RWPE2 (cell line): ENCODE measurements around the gene C20orf204.

ENCODE experiments used
- ATAC-seq: fragments of 200-7000 bp; cut with Tn5 transposase; 3 replicates; pipeline ENCODE4 v1.9.1; 2021; ENCODE audit warnings: low read depth
- DNase-seq: peaks from one replicate; pipeline ENCODE4 v3.0.0-alpha.2; 2020; ENCODE audit warnings: low spot score
- H3K27ac ChIP-seq: fragments of 450-650 bp; 2 replicates; pipeline ENCODE4 v1.5.1; 2017; ENCODE audit warnings: mild to moderate bottlenecking; ENCODE audit not compliant: poor library complexity, severe bottlenecking
- H3K27me3 ChIP-seq: fragments of 250-450 bp; sonication (Bioruptor Pico); 2 replicates; pipeline ENCODE4 v1.5.1; 2021; ENCODE audit warnings: mild to moderate bottlenecking, moderate library complexity; ENCODE audit not compliant: insufficient read depth, poor library complexity, severe bottlenecking
- H3K36me3 ChIP-seq: fragments of 250-450 bp; sonication (Bioruptor Pico); 2 replicates; pipeline ENCODE4 v1.5.1; 2020; ENCODE audit warnings: low read depth, mild to moderate bottlenecking, moderate library complexity
- H3K4me1 ChIP-seq: fragments of 250-450 bp; sonication (Bioruptor Pico); 2 replicates; pipeline ENCODE4 v1.5.1; 2021; ENCODE audit warnings: mild to moderate bottlenecking, moderate library complexity; ENCODE audit not compliant: insufficient read depth, poor library complexity, severe bottlenecking
- H3K4me3 ChIP-seq: fragments of 250-450 bp; sonication (Bioruptor Pico); 2 replicates; pipeline ENCODE4 v1.5.1; 2021; ENCODE audit warnings: mild to moderate bottlenecking, moderate library complexity; ENCODE audit not compliant: severe bottlenecking
- H3K9me3 ChIP-seq: fragments of 250-450 bp; sonication (Bioruptor Pico); 2 replicates; pipeline ENCODE4 v1.5.1; 2021; ENCODE audit warnings: mild to moderate bottlenecking, moderate library complexity; ENCODE audit not compliant: severe bottlenecking
- TF ChIP-seq, protein P1 (sequence below): fragments of 450-650 bp; IDR thresholded peaks from one replicate; pipeline ENCODE4 v1.5.1; 2017; ENCODE audit warnings: mild to moderate bottlenecking, moderate library complexity; ENCODE audit not compliant: poor library complexity, severe bottlenecking

The C20orf204 gene

DNA sequence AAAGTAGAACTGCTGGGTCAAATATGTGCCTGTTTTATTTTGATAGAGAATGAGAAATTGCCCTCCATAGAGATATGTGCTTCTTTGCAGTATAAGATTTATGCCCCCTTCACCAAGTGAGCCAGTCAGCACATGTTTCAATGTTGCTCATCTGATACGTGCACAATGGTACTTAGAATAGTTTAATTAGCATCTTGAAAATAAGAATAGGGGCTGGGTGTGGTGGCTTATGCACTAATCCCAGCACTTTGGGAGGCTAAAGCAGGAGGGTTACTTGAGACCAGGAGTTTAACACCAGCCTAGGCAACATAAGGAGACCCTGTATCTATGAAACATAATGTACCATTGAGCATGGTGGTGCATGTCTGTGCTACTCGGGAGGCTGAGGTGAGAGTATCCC, 20.3 kb upstream of the C20orf204 start:
- peaks cover 83% of the 10 kb centered on the region for H3K36me3 ChIP-seq
- no peak overlapping the region for H3K4me3 ChIP-seq
- no peak overlapping the region for H3K27ac ChIP-seq
- no peaks in the 10 kb centered on the region for H3K9me3 ChIP-seq
- TF ChIP-seq, protein P1, sequence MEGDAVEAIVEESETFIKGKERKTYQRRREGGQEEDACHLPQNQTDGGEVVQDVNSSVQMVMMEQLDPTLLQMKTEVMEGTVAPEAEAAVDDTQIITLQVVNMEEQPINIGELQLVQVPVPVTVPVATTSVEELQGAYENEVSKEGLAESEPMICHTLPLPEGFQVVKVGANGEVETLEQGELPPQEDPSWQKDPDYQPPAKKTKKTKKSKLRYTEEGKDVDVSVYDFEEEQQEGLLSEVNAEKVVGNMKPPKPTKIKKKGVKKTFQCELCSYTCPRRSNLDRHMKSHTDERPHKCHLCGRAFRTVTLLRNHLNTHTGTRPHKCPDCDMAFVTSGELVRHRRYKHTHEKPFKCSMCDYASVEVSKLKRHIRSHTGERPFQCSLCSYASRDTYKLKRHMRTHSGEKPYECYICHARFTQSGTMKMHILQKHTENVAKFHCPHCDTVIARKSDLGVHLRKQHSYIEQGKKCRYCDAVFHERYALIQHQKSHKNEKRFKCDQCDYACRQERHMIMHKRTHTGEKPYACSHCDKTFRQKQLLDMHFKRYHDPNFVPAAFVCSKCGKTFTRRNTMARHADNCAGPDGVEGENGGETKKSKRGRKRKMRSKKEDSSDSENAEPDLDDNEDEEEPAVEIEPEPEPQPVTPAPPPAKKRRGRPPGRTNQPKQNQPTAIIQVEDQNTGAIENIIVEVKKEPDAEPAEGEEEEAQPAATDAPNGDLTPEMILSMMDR = no peak
- no peaks in the 10 kb centered on the region for H3K4me1 ChIP-seq
- ATAC-seq (no peak), DNase-seq (no peak)
- no peaks in the 10 kb centered on the region for H3K27me3 ChIP-seq

DNA sequence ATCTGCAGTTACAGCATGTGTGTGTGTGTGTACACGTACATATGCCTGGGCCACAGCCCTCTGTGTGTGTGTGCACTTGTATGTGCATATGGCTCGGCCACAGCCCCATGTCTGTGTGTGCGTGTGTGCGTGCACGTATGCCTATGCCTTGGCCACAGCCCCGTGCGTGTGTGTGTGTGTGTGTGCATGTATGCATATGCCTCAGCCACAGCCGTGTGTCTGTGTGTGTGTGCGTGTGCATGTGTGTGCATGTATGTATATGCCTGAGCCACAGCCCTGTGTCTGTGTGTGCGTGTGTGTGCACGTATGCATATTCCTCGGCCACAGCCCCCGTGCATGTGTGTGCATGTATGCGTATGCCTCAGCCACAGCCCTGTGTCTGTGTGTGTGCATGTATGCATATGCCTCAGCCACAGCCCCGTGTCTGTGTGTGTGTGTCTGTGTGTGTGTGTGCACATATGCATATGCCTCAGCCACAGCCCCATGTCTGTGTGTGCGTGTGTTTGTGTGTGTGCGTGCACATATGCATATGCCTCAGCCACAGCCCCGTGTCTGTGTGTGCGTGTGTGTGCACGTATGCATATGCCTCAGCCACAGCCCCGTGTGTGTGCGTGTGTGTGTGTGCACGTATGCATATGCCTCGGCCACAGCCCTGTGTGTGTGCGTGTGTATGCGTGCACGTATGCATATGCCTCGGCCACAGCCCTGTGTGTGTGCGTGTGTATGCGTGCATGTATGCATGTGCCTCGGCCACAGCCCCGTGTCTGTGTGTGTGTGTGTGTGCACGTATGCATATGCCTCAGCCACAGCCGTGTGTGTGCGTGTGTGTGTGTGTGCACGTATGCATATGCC, 14.6 kb upstream of the C20orf204 start:
- no peak for DNase-seq
- H3K27ac ChIP-seq = no peak overlapping the region
- no peak overlapping the region for H3K4me3 ChIP-seq
- H3K9me3 ChIP-seq = no peaks in the 10 kb centered on the region
- TF ChIP-seq, protein P1 = no peak
- no peak for ATAC-seq
- no peaks in the 10 kb centered on the region for H3K4me1 ChIP-seq
- H3K36me3 ChIP-seq = peaks cover 91% of the 10 kb centered on the region
- H3K27me3 ChIP-seq = no peaks in the 10 kb centered on the region

DNA sequence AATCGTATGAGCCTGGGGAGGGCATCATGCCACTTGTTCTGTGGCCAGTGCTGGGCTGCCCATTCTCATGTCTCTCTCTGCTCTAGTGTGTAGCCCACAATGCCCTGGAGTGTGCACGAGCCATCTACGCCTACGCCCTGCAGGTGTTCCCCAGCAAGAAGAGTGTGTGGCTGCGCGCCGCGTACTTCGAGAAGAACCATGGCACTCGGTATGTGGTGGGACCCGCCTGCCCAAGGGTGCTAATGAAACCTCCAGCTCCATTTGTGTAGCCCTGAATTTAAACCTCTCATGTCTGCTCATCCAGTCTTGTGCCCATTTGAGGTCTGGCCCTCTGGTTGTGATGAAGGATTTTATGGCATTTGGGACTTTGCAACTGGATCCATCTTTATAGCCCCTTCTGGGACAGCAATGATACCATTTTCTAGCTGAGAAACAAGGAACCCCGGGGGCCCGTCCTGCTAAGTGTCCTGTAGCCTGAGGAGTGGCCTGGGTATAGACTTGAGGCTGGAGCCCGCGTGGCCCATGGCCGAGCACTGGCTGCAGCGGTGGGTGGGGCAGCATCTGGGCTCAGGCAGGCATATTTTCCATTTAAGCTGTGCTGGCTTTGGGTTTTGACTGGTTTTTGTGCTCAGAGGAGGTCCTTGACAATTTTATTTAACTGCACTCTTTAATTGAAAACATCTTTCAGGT, 13.2 kb upstream of the C20orf204 start:
- Histone ChIP-seq H3K9me3 (no peaks in the 10 kb centered on the region), H3K27me3 (no peaks in the 10 kb centered on the region), H3K4me3 (no peak overlapping the region), H3K36me3 (peaks cover 95% of the 10 kb centered on the region), H3K27ac (no peak overlapping the region), H3K4me1 (no peaks in the 10 kb centered on the region)
- no peak for ATAC-seq
- TF ChIP-seq, protein P1 = no peak
- DNase-seq = peak; percentile 76

DNA sequence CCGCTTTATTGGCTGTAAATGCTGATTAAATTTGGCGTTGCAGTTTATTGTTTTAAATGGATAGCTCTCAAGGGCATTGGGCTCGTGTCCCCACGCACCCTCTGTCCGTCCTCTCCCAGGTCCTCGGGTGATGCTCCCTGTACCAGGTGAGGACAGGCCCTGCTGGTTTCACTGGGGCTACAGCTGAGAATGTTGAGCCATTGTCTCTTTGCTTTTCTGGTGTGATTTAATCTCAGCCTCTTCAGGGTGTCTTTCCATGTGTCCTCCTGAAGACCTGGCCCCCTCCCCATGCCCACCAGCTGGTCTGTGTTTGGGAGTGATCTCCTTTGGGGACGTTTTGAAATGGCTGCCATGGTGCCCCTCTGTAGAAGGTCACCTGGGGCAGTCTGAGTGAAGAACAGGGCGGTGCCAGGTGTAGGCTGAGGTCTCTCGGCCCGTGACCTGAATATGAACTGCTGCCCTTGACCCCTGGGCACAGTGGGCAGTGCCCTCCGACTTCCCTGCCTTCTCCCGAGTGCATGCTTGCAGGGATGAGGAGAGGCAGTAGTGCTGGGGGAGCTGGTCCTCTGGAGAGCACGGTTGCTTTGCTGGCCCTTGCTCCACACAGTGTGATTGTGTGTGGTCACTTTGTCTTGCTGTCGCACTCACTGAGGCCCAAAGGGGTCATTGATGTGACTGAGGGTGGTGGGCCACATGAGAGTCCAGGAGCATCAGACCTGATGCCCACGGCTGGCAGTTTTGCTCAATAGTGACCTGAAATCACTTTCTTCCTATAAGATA, 12.4 kb upstream of the C20orf204 start:
- Histone ChIP-seq H3K4me1 (no peaks in the 10 kb centered on the region), H3K4me3 (no peak overlapping the region), H3K27ac (no peak overlapping the region), H3K9me3 (no peaks in the 10 kb centered on the region), H3K27me3 (no peaks in the 10 kb centered on the region), H3K36me3 (peaks cover 95% of the 10 kb centered on the region)
- DNase-seq (no peak), ATAC-seq (no peak)
- TF ChIP-seq, protein P1 = no peak
